ENCODE data around the gene SLC4A1. TPM values are rescaled to one million over a fixed set of nuclear protein-coding genes. Genes with fewer than 3 reads are reported as not detected.

SLC4A1 gene
- not detected in 3 replicates for total RNA-seq

DNA sequence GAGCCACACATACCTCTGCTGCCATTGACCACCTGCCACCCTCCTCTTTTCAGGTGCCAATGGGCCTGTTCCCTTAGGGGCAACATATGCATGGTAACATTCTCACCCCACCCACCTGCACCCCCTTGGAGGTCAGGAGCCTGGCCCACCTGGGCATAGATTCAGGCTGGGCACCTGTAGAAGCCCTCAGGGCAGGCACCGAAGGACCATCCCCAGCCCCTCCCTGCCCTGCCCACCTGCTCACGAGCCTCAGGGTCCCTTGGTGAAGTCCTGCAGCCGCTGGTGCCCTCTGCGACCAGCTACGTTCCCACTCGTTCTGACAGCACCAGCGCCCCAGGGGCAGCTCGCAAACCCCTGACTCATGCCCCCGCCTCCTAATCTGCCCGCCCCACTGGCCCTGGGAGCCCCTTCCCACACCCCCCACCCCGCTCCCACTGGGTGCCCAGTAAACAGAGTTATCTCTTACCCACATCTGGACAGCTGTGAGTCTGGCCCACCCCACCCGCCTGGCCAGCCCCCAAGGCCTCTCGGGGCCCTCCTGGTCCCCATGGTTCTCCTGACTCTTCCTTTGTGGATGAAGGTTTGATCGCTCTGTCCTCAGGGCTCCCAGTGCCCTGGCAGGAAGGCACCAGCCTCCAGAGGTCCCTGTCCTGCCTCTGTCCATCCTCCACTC lies at the start of gene SLC4A1:
Gene SLC4A1, minus strand, starts transcription at position 318 of the 673 bp plus-strand sequence. CDS start 5,269 bp downstream, outside the sequence.
- TF ChIP-seq, protein P1, sequence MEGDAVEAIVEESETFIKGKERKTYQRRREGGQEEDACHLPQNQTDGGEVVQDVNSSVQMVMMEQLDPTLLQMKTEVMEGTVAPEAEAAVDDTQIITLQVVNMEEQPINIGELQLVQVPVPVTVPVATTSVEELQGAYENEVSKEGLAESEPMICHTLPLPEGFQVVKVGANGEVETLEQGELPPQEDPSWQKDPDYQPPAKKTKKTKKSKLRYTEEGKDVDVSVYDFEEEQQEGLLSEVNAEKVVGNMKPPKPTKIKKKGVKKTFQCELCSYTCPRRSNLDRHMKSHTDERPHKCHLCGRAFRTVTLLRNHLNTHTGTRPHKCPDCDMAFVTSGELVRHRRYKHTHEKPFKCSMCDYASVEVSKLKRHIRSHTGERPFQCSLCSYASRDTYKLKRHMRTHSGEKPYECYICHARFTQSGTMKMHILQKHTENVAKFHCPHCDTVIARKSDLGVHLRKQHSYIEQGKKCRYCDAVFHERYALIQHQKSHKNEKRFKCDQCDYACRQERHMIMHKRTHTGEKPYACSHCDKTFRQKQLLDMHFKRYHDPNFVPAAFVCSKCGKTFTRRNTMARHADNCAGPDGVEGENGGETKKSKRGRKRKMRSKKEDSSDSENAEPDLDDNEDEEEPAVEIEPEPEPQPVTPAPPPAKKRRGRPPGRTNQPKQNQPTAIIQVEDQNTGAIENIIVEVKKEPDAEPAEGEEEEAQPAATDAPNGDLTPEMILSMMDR (IDR thresholded peaks at IDR 0.05; ENCODE audit: unreplicated experiment), result no peak
- no peak within 1 kb of the TSS for H3K4me3 Mint-ChIP-seq
- H3K36me3 Mint-ChIP-seq, result no peaks in the 10 kb centered on the region
- no peaks in the 10 kb centered on the region for H3K9me3 Mint-ChIP-seq
- H3K27me3 Mint-ChIP-seq (ENCODE audit: low read depth), result peaks cover 12% of the 10 kb centered on the region
- H3K4me1 Mint-ChIP-seq, result no peaks in the 10 kb centered on the region
- H3K27ac Mint-ChIP-seq, result no peak within 1 kb of the TSS
- DNase-seq (ENCODE audit: low spot score in 2 of 2, unreplicated experiment in 2 of 2), result no peak

DNA sequence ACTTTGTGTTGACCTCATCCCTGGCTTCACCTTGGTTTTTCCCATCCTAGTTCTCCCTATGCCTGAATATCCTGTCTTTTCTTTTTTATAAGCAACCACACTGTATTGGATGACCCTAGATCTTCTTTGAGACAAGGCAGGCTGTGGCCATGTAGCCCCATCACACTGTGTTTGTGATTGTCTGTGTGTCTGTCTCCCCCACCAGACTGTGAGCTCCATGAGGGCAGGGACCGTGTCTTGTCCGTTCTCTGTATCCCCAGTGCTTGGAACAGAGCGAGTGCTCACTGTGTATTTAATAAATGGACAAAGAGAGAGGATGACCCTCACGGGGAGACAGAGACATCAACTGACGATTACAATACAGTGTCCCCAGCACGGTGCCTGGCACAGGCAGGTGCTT lies 49.6 kb upstream of the SLC4A1 start:
- peaks cover 10% of the 10 kb centered on the region for H3K4me1 Mint-ChIP-seq
- H3K36me3 Mint-ChIP-seq, result peaks cover 6% of the 10 kb centered on the region
- no peak for DNase-seq (ENCODE audit: low spot score in 2 of 2, unreplicated experiment in 2 of 2)
- H3K9me3 Mint-ChIP-seq, result no peaks in the 10 kb centered on the region
- TF ChIP-seq, protein P1 (IDR thresholded peaks at IDR 0.05; ENCODE audit: unreplicated experiment), result no peak
- no peak overlapping the region for H3K4me3 Mint-ChIP-seq
- no peak overlapping the region for H3K27ac Mint-ChIP-seq
- peaks cover 59% of the 10 kb centered on the region for H3K27me3 Mint-ChIP-seq (ENCODE audit: low read depth)

DNA sequence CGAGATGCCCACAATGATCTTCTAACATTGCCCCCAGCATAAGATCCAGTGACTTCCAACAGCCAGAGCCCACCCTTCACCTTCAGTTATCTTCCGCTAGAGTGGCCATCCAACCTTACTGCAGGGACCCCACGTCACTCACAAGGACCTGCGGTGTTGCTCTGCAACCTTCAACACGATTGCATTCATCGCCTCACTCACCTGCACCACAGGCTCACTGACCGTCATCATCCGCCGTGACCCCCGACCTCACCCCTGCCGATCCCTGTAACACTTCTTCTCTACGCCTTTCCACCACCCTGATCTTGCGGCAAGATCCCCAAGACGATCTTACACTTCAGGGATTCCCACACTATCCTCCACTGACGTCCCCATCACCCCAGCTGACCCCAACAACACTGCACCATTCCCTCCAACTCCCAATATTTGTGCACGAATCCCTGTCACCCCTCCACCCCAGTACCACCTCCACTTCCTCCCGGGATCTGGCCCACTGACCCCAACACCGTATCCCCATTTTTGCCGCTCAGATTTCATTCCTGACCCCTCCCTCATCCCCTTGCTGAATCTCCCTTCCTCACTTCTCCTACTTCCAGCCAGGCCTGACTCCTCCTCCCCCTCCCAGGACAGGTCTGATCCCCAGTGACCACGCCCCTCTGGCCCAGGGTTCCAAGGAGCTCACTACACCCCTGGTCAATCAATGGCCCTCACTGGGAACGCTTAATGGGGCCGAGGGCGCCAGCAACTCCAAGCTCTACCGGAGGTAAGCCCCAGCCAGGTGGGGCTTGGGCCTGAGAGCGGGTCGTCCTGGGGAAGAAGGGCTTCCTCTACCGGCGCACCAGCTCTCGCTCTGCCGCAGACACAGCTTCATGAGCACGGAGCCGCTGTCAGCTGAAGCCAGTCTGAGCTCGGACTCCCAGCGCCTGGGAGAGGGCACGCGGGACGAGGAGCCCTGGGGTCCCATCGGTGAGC lies 48.1 kb upstream of the SLC4A1 start:
- Mint-ChIP-seq H3K27me3 (ENCODE audit: low read depth) (peaks cover 72% of the 10 kb centered on the region), H3K9me3 (no peaks in the 10 kb centered on the region), H3K27ac (no peak overlapping the region), H3K4me3 (peak overlapping the region; percentile 62), H3K36me3 (peaks cover 6% of the 10 kb centered on the region), H3K4me1 (peaks cover 10% of the 10 kb centered on the region)
- no peak for DNase-seq (ENCODE audit: low spot score in 2 of 2, unreplicated experiment in 2 of 2)
- TF ChIP-seq, protein P1 (IDR thresholded peaks at IDR 0.05; ENCODE audit: unreplicated experiment), result no peak

DNA sequence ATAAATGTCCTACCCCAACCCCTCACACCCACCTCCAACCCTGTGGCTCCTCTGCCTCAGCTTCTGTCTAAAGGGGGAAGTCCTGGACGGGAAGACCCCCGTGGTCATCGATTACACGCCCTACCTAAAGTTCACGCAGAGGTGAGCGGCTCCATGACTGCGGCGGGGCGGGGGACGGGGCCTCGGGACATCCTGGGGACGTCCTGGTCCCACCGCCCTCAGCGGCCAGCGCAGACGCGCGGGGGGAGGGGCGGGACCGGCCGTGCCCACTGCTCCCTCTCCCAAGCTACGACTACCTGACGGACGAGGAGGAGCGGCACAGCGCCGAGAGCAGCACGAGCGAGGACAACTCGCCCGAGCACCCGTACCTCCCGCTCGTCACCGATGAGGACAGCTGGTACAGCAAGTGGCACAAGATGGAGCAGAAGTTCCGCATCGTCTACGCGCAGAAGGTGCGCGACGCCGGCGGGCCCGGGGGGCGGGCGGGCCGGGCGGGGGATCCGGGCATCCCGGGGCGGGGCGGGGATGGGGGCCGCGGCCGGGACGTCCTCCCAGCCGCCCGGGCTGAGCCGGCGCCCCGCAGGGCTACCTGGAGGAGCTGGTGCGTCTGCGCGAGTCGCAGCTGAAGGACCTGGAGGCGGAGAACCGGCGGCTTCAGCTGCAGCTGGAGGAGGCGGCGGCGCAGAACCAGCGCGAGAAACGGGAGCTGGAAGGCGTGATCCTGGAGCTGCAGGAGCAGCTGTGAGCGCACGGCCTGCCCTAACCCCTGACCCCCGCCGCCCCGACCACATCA lies 47.1 kb upstream of the SLC4A1 start:
- H3K36me3 Mint-ChIP-seq, result peaks cover 6% of the 10 kb centered on the region
- DNase-seq (ENCODE audit: low spot score in 2 of 2, unreplicated experiment in 2 of 2), result peak in 1 of 2 experiments; percentile 52
- H3K27me3 Mint-ChIP-seq (ENCODE audit: low read depth), result peaks cover 82% of the 10 kb centered on the region
- no peak overlapping the region for H3K27ac Mint-ChIP-seq
- TF ChIP-seq, protein P1 (IDR thresholded peaks at IDR 0.05; ENCODE audit: unreplicated experiment), result no peak
- peaks cover 10% of the 10 kb centered on the region for H3K4me1 Mint-ChIP-seq
- H3K4me3 Mint-ChIP-seq, result peak overlapping the region; percentile 62
- no peaks in the 10 kb centered on the region for H3K9me3 Mint-ChIP-seq

DNA sequence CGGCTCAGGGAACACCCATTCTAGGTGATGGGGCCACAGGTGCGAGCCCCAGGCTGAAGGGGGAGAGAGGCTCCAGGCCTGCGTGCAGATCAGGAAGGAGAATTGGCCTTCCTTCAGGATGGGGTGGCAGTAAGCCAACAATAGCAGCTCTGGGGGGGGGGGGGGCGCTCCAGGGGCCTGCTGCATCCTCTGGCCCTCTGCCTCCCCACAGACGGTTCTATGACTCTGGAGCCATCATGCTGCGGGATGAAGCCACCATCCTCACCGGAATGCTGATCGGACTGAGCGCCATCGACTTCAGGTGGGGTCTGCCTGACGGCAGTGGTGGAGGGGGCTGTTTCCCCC lies 46.6 kb upstream of the SLC4A1 start:
- no peak for DNase-seq (ENCODE audit: low spot score in 2 of 2, unreplicated experiment in 2 of 2)
- Mint-ChIP-seq H3K36me3 (peaks cover 5% of the 10 kb centered on the region), H3K27me3 (ENCODE audit: low read depth) (peaks cover 88% of the 10 kb centered on the region), H3K4me1 (peaks cover 10% of the 10 kb centered on the region), H3K4me3 (peak overlapping the region; percentile 46), H3K9me3 (no peaks in the 10 kb centered on the region), H3K27ac (no peak overlapping the region)
- TF ChIP-seq, protein P1 (IDR thresholded peaks at IDR 0.05; ENCODE audit: unreplicated experiment), result no peak
